Measurements from ENCODE around the gene ARHGAP26. TPM values are rescaled to one million over a fixed set of nuclear protein-coding genes. Genes with fewer than 3 reads are reported as not detected.
"Not testable (repeated sequence)": the region's sequence is repeated elsewhere in the genome, so short reads cannot be mapped to it uniquely, and the experiment has no call there.

ARHGAP26 gene
- total RNA-seq, 2 donors from 2014 or later, result 24.0 to 24.3 TPM

- Mint-ChIP-seq H3K9me3 (no peaks in the 10 kb centered on the region), H3K4me3 (no peak overlapping the region), H3K36me3 (ENCODE audit: insufficient read depth in 2 of 2) (no peaks in the 10 kb centered on the region), H3K27ac (no peak overlapping the region), H3K27me3 (ENCODE audit: low read depth) (no peaks in the 10 kb centered on the region), H3K4me1 (ENCODE audit: low read depth) (peaks cover under 1% of the 10 kb centered on the region)
- ATAC-seq (replicated peaks in 1 of 2) (no peak), DNase-seq (no peak)
These were observed 176.6 kb downstream of the ARHGAP26 start for GRCh38 chr5:142946547-142947426.

- H3K9me3 Mint-ChIP-seq, result no peaks in the 10 kb centered on the region
These were observed 177.2 kb downstream of the ARHGAP26 start for GRCh38 chr5:142947427-142947709.

GRCh38 chr5:142952229-142952628, 182.1 kb downstream of the ARHGAP26 start:
- ATAC-seq (replicated peaks in 1 of 2) (peak; percentile 46 to 56), DNase-seq (no peak)
- no peaks in the 10 kb centered on the region for H3K9me3 Mint-ChIP-seq
- peaks cover 0 to 1% of the 10 kb centered on the region in 2 donors for H3K36me3 Mint-ChIP-seq (ENCODE audit: insufficient read depth in 2 of 2)
- no peaks in the 10 kb centered on the region for H3K27me3 Mint-ChIP-seq (ENCODE audit: low read depth)
- peak overlapping the region; percentile 5 for H3K27ac Mint-ChIP-seq
- H3K4me3 Mint-ChIP-seq, result no peak overlapping the region
- H3K4me1 Mint-ChIP-seq (ENCODE audit: low read depth), result peaks cover 8% of the 10 kb centered on the region

More at GRCh38 chr5:142947427-142947709, 177.2 kb downstream of the ARHGAP26 start:
- Mint-ChIP-seq H3K4me1 (ENCODE audit: low read depth) (peaks cover 7% of the 10 kb centered on the region), H3K36me3 (ENCODE audit: insufficient read depth in 2 of 2) (no peaks in the 10 kb centered on the region), H3K4me3 (no peak overlapping the region), H3K27ac (no peak overlapping the region), H3K27me3 (ENCODE audit: low read depth) (no peaks in the 10 kb centered on the region)
- no peak for ATAC-seq (replicated peaks in 1 of 2)
- DNase-seq, result no peak

- not testable (repeated sequence) for ATAC-seq (replicated peaks in 1 of 2)
These were observed 182.7 kb downstream of the ARHGAP26 start for GRCh38 chr5:142952871-142953270.

GRCh38 chr5:142954455-142954854, 184.3 kb downstream of the ARHGAP26 start:
- H3K27ac Mint-ChIP-seq, result no peak overlapping the region
- H3K4me1 Mint-ChIP-seq (ENCODE audit: low read depth), result peaks cover 12% of the 10 kb centered on the region
- no peaks in the 10 kb centered on the region for H3K27me3 Mint-ChIP-seq (ENCODE audit: low read depth)
- ATAC-seq (replicated peaks in 1 of 2) (no peak), DNase-seq (no peak)
- H3K9me3 Mint-ChIP-seq, result no peaks in the 10 kb centered on the region
- H3K4me3 Mint-ChIP-seq, result no peak overlapping the region
- peaks cover 0 to 1% of the 10 kb centered on the region in 2 donors for H3K36me3 Mint-ChIP-seq (ENCODE audit: insufficient read depth in 2 of 2)

More at GRCh38 chr5:142952871-142953270, 182.7 kb downstream of the ARHGAP26 start:
- H3K36me3 Mint-ChIP-seq (ENCODE audit: insufficient read depth in 2 of 2); DNase-seq; H3K27me3 Mint-ChIP-seq (ENCODE audit: low read depth); H3K9me3 Mint-ChIP-seq; H3K4me3 Mint-ChIP-seq; H3K4me1 Mint-ChIP-seq (ENCODE audit: low read depth): not testable (repeated sequence)
- H3K27ac Mint-ChIP-seq, result peak overlapping the region; percentile 67

- no peak for ATAC-seq (replicated peaks in 1 of 2)
- Mint-ChIP-seq H3K27me3 (ENCODE audit: low read depth) (no peaks in the 10 kb centered on the region), H3K4me1 (ENCODE audit: low read depth) (peaks cover 18% of the 10 kb centered on the region), H3K9me3 (no peaks in the 10 kb centered on the region), H3K27ac (no peak overlapping the region), H3K36me3 (ENCODE audit: insufficient read depth in 2 of 2) (peaks cover 0 to 1% of the 10 kb centered on the region in 2 donors), H3K4me3 (no peak overlapping the region)
- DNase-seq, result no peak
These were observed 185.5 kb downstream of the ARHGAP26 start for GRCh38 chr5:142955628-142956027.

GRCh38 chr5:142957528-142957927, 187.4 kb downstream of the ARHGAP26 start:
- peaks cover 0 to 1% of the 10 kb centered on the region in 2 donors for H3K36me3 Mint-ChIP-seq (ENCODE audit: insufficient read depth in 2 of 2)
- no peak overlapping the region for H3K4me3 Mint-ChIP-seq
- H3K27me3 Mint-ChIP-seq (ENCODE audit: low read depth), result no peaks in the 10 kb centered on the region
- DNase-seq (no peak), ATAC-seq (replicated peaks in 1 of 2) (no peak)
- no peak overlapping the region for H3K27ac Mint-ChIP-seq
- H3K9me3 Mint-ChIP-seq, result no peaks in the 10 kb centered on the region
- peaks cover 10% of the 10 kb centered on the region for H3K4me1 Mint-ChIP-seq (ENCODE audit: low read depth)

- Mint-ChIP-seq H3K4me1 (ENCODE audit: low read depth) (peaks cover 10% of the 10 kb centered on the region), H3K36me3 (ENCODE audit: insufficient read depth in 2 of 2) (peaks cover 0 to 4% of the 10 kb centered on the region in 2 donors), H3K27ac (no peak overlapping the region), H3K9me3 (no peaks in the 10 kb centered on the region), H3K27me3 (ENCODE audit: low read depth) (no peaks in the 10 kb centered on the region), H3K4me3 (no peak overlapping the region)
- DNase-seq, result no peak
- ATAC-seq (replicated peaks in 1 of 2), result peak in 1 of 2 donors; percentile 43
These were observed 188.9 kb downstream of the ARHGAP26 start for GRCh38 chr5:142958944-142959682.

GRCh38 chr5:142959683-142960657, 189.8 kb downstream of the ARHGAP26 start:
- no peaks in the 10 kb centered on the region for H3K9me3 Mint-ChIP-seq
- H3K4me1 Mint-ChIP-seq (ENCODE audit: low read depth), result peaks cover 16% of the 10 kb centered on the region
- H3K27me3 Mint-ChIP-seq (ENCODE audit: low read depth), result no peaks in the 10 kb centered on the region
- ATAC-seq (replicated peaks in 1 of 2) (peak in 1 of 2 donors; percentile 41), DNase-seq (no peak)
- peaks cover 0 to 5% of the 10 kb centered on the region in 2 donors for H3K36me3 Mint-ChIP-seq (ENCODE audit: insufficient read depth in 2 of 2)
- no peak overlapping the region for H3K27ac Mint-ChIP-seq
- H3K4me3 Mint-ChIP-seq, result no peak overlapping the region

GRCh38 chr5:142961440-142962173, 191.4 kb downstream of the ARHGAP26 start:
- H3K4me1 Mint-ChIP-seq (ENCODE audit: low read depth), result peaks cover 19% of the 10 kb centered on the region
- H3K9me3 Mint-ChIP-seq, result no peaks in the 10 kb centered on the region
- H3K27me3 Mint-ChIP-seq (ENCODE audit: low read depth), result no peaks in the 10 kb centered on the region
- H3K4me3 Mint-ChIP-seq, result no peak overlapping the region
- DNase-seq, result no peak
- H3K36me3 Mint-ChIP-seq (ENCODE audit: insufficient read depth in 2 of 2), result peaks cover 0 to 4% of the 10 kb centered on the region in 2 donors
- ATAC-seq (replicated peaks in 1 of 2), result no peak
- no peak overlapping the region for H3K27ac Mint-ChIP-seq

- Mint-ChIP-seq H3K27me3 (ENCODE audit: low read depth) (no peaks in the 10 kb centered on the region), H3K9me3 (no peaks in the 10 kb centered on the region), H3K4me1 (ENCODE audit: low read depth) (peaks cover 19% of the 10 kb centered on the region), H3K4me3 (no peak overlapping the region), H3K27ac (no peak overlapping the region), H3K36me3 (ENCODE audit: insufficient read depth in 2 of 2) (peaks cover 0 to 4% of the 10 kb centered on the region in 2 donors)
- DNase-seq (no peak), ATAC-seq (replicated peaks in 1 of 2) (no peak)
These were observed 192.0 kb downstream of the ARHGAP26 start for GRCh38 chr5:142962174-142962533.

All from activated T-cell treated with anti-CD3 and anti-CD28 coated beads, Interleukin-2, amount 50 U/mL, for 72 hours (primary cell).